ENCODE data around the gene RPS19.

RPS19 gene

DNA sequence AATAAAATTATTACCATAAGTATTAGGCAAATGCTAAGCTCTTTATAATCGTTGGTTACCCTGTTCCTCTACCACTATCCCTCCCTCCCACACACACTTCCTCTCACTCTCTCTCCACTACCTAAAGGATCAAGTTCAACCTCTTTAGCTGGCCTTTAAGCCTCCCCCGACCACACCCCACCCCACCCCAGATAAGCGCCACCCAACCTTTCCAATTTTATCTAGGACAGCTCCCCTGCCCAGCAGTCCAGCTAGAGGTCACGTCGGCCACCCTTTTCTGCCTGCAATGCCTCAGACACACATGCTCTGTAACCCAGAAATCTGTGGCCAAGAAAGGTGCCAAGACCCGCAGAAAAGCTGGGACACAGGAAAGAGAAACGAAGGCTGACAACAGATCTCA lies 16.7 kb upstream of the RPS19 start:
- no peaks in the 10 kb centered on the region for H3K4me1 ChIP-seq (ENCODE audit: low read length)
- H3K4me2 ChIP-seq (ENCODE audit: low read depth, low read length) = no peak overlapping the region
- no peaks in the 10 kb centered on the region for H3K9me3 ChIP-seq (replicated peaks; ENCODE audit: insufficient read depth, low read length)
- H4K20me1 ChIP-seq (ENCODE audit: insufficient read depth, low read length) = no peaks in the 10 kb centered on the region
- DNase-seq = no peak
- no peak overlapping the region for H3K9ac ChIP-seq (ENCODE audit: low read length)
- no peak overlapping the region for H3K4me3 ChIP-seq (ENCODE audit: low read length)
- no peak overlapping the region for H3K27ac ChIP-seq (ENCODE audit: low read length)
- H3K9me2 ChIP-seq (replicated peaks; ENCODE audit: insufficient read depth, low read length) = no peaks in the 10 kb centered on the region
- peaks cover 85% of the 10 kb centered on the region for H3K27me3 ChIP-seq (replicated peaks; ENCODE audit: insufficient read depth, low read length)
- H3K79me2 ChIP-seq (ENCODE audit: low read length) = no peaks in the 10 kb centered on the region
- no peaks in the 10 kb centered on the region for H3F3A ChIP-seq (ENCODE audit: insufficient read depth, low read length)
- no peak for TF ChIP-seq EZH2phosphoT487 (IDR thresholded peaks at IDR 0.05; ENCODE audit: low read length)
- TF ChIP-seq CTCF (IDR thresholded peaks at IDR 0.05; ENCODE audit: low read length) = no peak
- no peak for TF ChIP-seq EZH2 (optimal IDR thresholded peaks at IDR 0.05; ENCODE audit: low read depth, low read length)
- no peak overlapping the region for H2AFZ ChIP-seq (ENCODE audit: low read length)
- H3K36me3 ChIP-seq (replicated peaks; ENCODE audit: insufficient read depth, low read length) = no peaks in the 10 kb centered on the region

DNA sequence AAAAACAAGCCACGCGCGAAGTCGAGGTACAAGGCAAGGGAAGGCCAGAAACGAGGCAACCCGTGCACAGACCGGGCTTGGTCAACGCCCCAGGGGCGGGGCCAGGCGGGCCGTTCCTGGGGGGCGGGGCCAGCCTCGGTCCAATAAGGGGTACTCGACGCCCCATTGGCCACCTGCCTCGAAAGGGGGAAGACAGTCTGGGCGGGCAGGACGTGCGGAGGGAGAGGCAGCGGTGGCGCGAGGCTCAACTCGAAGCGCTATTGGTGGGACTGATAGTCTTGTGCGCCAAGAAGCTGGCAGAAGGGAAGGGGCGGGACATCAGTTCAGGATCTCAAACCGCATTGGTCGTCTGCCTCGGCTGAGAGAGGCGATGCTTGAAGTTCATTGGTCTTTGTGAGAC lies 15.5 kb upstream of the RPS19 start, which contains the start of gene LYPD4:
TSS of gene LYPD4 (minus strand) at position 83 of the 400 bp plus-strand sequence. CDS start 5,398 bp downstream, outside the sequence.
- H3K27ac ChIP-seq (ENCODE audit: low read length) = no peak within 1 kb of the TSS
- no peaks in the 10 kb centered on the region for H4K20me1 ChIP-seq (ENCODE audit: insufficient read depth, low read length)
- no peaks in the 10 kb centered on the region for H3K9me3 ChIP-seq (replicated peaks; ENCODE audit: insufficient read depth, low read length)
- no peak within 1 kb of the TSS for H3K4me3 ChIP-seq (ENCODE audit: low read length)
- H3K79me2 ChIP-seq (ENCODE audit: low read length) = no peaks in the 10 kb centered on the region
- H3K9ac ChIP-seq (ENCODE audit: low read length) = no peak within 1 kb of the TSS
- H2AFZ ChIP-seq (ENCODE audit: low read length) = no peak within 1 kb of the TSS
- no peaks in the 10 kb centered on the region for H3K36me3 ChIP-seq (replicated peaks; ENCODE audit: insufficient read depth, low read length)
- H3F3A ChIP-seq (ENCODE audit: insufficient read depth, low read length) = no peaks in the 10 kb centered on the region
- H3K27me3 ChIP-seq (replicated peaks; ENCODE audit: insufficient read depth, low read length) = peaks cover 81% of the 10 kb centered on the region
- no peaks in the 10 kb centered on the region for H3K4me1 ChIP-seq (ENCODE audit: low read length)
- H3K4me2 ChIP-seq (ENCODE audit: low read depth, low read length) = no peak within 1 kb of the TSS
- DNase-seq = no peak
- no peaks in the 10 kb centered on the region for H3K9me2 ChIP-seq (replicated peaks; ENCODE audit: insufficient read depth, low read length)
- TF ChIP-seq EZH2 (optimal IDR thresholded peaks at IDR 0.05; ENCODE audit: low read depth, low read length) (no peak), EZH2phosphoT487 (IDR thresholded peaks at IDR 0.05; ENCODE audit: low read length) (no peak), CTCF (IDR thresholded peaks at IDR 0.05; ENCODE audit: low read length) (no peak)

- no peaks in the 10 kb centered on the region for H4K20me1 ChIP-seq (ENCODE audit: insufficient read depth, low read length)
- no peak within 1 kb of the TSS for H3K4me2 ChIP-seq (ENCODE audit: low read depth, low read length)
- no peak within 1 kb of the TSS for H2AFZ ChIP-seq (ENCODE audit: low read length)
- H3K4me3 ChIP-seq (ENCODE audit: low read length) = no peak within 1 kb of the TSS
- no peaks in the 10 kb centered on the region for H3F3A ChIP-seq (ENCODE audit: insufficient read depth, low read length)
- no peaks in the 10 kb centered on the region for H3K36me3 ChIP-seq (replicated peaks; ENCODE audit: insufficient read depth, low read length)
- H3K27ac ChIP-seq (ENCODE audit: low read length) = no peak within 1 kb of the TSS
- H3K9ac ChIP-seq (ENCODE audit: low read length) = no peak within 1 kb of the TSS
- TF ChIP-seq EZH2phosphoT487 (IDR thresholded peaks at IDR 0.05; ENCODE audit: low read length) (no peak), EZH2 (optimal IDR thresholded peaks at IDR 0.05; ENCODE audit: low read depth, low read length) (no peak), CTCF (IDR thresholded peaks at IDR 0.05; ENCODE audit: low read length) (no peak)
- no peaks in the 10 kb centered on the region for H3K9me2 ChIP-seq (replicated peaks; ENCODE audit: insufficient read depth, low read length)
- no peaks in the 10 kb centered on the region for H3K4me1 ChIP-seq (ENCODE audit: low read length)
- H3K9me3 ChIP-seq (replicated peaks; ENCODE audit: insufficient read depth, low read length) = no peaks in the 10 kb centered on the region
- peaks cover 79% of the 10 kb centered on the region for H3K27me3 ChIP-seq (replicated peaks; ENCODE audit: insufficient read depth, low read length)
- no peak for DNase-seq
- no peaks in the 10 kb centered on the region for H3K79me2 ChIP-seq (ENCODE audit: low read length)
These were observed 15.2 kb upstream of the RPS19 start, which contains the start of gene DMRTC2 for GRCh38 chr19:41845001-41845050. DMRTC2 (plus strand) TSS chr19:41845042; CDS start chr19:41847429, 2,387 bp downstream.

All from MM.1S (cell line).